HG02943 (cell line): Measurements from ENCODE around the gene CKS1B.

Source experiments
- ATAC-seq: cut with Tn5 transposase; IDR thresholded peaks from one replicate; pipeline ENCODE4 v1.9.1; 2021; ENCODE audit warnings: mild to moderate bottlenecking, low read depth, moderate library complexity; ENCODE audit not compliant: unreplicated experiment

The CKS1B gene

GRCh38 chr1:154974102-154974807 is at the start of gene CKS1B:
CKS1B (plus strand) TSS chr1:154974681; CDS start chr1:154974746, 65 bp downstream.
- peak; percentile 77 for ATAC-seq

GRCh38 chr1:154925335-154926170 is 48.9 kb upstream of the CKS1B start:
- no peak for ATAC-seq

- no peak for ATAC-seq
Observed at GRCh38 chr1:154926201-154926600, 48.3 kb upstream of the CKS1B start.

- no peak for ATAC-seq
Observed at GRCh38 chr1:154931940-154932487, 42.5 kb upstream of the CKS1B start.

DNA sequence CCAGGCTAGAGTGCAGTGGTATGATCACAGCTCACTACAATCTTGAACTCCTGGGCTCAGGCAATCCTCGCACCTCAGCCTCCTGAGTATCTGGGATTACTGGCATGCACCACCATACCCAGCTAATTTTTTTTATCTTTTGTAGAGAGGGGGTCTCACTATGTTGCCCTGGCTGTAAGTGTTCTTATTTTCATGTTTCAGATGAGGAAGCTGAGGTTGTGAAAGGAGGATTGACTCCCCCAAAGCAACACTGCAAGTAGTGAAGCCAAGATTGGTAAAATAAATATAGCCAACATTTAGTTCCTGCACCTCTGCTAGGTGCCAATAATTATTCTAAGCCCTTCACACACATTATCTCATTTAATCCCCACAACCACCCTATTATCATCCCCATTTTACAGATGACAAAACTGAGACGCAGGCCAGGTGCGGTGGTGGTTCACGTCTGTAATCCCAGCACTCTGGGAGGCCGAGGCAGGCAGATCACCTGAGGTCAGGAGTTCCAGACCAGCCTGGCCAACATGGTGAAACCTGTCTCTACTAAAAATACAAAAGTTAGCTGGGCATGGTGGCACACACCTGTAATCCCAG is 40.0 kb upstream of the CKS1B start:
- no peak for ATAC-seq

DNA sequence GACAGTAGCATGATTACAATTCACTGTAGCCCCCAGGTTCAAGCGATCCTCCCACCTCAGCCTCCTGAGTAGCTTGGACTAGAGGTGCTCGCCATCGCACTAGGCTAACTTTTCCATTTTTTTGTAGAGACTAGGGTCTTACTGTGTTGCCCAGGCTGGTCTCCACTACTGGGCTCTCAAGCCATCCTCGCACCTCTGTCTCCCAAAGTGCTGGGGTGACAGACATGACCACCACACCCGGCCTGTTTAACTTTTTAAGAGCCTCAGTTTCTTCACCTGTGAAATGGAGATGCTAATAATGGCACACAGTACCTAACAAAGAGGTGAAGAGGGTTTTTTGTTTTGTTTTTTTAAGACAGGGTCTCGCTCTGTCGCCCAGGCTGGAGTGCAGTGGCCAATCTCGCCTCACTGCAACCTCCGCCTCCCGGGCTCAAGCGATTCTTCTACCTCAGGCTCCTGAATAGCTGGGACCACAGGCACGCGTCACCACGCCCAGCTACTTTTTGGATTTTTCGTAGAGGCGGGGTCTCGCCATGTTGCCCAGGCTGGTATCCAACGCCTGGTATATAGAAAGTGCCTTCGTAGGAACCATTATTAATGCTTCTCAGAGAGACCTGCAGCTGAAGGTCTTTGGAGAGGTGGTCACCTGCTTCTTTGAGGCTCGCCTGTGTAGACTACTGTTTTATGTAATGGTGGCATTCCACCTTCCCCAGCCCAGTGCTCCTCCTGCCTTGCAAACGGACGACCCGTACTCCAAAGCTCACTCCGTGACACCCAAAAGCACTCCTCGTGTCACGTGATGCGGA is 38.5 kb upstream of the CKS1B start:
- no peak for ATAC-seq

- peak; percentile 78 for ATAC-seq
Observed at GRCh38 chr1:154936555-154937084, 37.9 kb upstream of the CKS1B start, which contains the start of gene PMVK. PMVK (minus strand) TSS chr1:154936719; CDS start chr1:154936685, 34 bp downstream.

DNA sequence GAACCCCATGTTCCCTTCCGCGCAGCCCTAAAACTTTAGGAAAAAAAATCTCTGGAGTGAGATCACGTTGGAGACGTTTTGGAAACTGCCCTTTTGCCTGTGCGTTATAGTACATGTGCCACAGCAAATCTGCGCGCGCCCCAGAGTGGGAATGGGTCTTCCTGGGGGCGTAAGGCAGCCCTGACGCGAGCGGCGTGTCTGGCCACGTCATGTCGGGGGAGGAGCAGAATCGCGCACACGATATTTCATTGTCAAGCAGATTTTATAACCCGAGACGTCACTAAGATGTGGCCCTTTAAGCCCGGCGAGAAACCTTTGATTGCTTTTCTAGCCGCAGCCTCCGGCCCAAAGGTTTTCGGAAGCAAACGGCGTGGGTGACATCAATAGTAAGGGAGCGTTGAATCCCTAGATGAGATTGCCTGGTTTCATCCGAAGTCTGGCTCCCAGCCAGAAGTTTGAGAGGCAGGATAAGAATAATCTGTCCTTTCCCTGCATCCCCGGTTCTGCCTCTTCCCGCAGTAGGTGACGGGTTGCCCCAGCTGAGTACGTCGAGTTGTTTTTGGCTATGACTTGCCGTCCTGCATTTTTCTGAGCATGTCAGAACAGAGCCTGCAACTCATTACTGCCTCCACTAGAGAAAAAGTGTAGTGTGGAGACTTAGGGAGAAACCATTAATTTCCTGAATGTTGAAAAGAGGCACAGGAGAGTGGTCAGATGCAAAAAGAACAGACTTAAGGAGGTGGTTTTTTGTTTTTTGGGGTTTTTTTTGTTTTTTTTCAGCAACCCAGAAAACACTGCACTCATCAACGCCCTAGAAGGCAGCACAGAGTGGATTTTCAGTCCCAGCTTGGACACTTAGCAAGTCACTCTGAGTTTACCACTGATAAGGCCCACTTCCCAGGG is 37.1 kb upstream of the CKS1B start:
- ATAC-seq, result peak; percentile 49

DNA sequence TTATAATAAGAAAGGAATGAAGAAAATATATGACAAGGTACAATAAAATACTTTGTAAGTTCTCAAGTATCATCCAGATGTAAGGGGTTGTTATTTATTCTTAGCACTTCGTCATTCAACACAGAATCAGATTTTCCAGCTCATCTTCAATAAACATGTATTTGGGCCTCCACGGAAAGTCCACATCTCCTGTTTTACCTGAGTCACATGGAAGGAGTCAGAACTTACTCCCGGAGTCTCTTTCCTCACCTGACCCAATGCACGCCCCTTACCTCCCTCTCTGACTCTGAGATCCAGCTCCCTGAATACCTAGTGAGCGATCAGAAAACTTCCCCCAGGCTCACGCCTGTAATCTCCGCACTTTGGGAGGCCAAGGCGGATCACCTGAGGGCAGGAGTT is 36.5 kb upstream of the CKS1B start:
- ATAC-seq, result no peak

- no peak for ATAC-seq
Observed at GRCh38 chr1:154938604-154939399, 35.7 kb upstream of the CKS1B start.

GRCh38 chr1:154940213-154940560 is 34.3 kb upstream of the CKS1B start:
- ATAC-seq, result no peak

DNA sequence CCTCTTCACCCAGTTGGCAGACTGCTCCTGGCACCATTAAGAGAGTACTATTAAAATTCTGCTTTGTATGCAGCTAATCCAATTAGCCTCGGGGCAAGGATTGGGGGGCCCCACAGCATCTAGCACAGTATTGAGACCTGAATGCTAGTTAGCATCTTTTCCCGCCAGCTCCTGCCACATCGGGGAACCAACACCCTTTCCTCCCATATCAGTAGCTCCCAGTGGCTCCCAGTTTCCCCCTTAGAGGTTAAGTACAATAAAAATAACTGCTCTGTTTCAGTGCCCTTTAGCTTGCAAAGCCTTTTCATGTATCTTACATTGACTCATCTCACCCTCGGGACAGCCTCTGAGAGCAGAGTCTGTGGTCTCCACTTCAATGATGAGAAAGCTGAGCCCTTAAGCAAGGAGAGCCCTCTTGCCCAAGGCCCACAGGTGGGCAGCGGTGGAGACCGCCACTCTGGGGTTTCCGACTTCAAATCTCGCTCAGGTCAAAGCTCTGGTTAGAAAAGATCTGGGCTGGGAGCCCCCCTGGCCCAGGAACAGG is 33.8 kb upstream of the CKS1B start:
- no peak for ATAC-seq

DNA sequence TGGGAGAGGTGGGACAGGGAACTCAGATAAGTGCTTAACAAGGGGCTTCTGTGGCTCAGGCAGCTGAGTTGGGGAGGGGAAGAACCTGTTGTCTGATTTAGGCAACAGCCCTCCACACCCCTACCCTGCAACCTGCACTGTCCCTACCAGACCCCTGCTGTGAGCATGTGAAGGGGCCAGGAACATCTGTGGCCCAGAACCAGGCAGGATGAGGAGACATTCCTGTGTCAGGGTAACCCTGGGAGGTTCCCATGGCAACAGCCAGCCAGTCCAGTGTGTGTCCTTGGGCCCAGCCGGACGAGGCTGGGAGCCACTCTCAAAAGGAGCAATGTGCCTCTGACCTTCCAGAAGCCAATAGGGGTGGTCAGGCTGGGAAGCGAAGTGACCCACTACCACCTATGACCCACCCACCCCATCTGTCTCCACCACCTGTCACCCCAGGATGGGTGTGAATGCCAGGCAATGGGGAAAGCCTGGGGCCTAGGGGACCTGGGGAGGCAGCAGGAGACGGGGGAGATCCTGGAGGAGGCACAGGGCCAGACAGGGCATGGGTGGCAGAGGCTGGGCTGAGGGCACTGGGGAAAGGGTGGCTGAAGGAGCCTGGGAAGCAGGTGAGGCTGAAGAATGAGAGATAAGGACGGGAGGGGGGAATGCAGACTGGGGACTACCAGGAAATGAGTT is 33.0 kb upstream of the CKS1B start:
- no peak for ATAC-seq

- ATAC-seq, result no peak
Observed at GRCh38 chr1:154943649-154944400, 30.7 kb upstream of the CKS1B start.

DNA sequence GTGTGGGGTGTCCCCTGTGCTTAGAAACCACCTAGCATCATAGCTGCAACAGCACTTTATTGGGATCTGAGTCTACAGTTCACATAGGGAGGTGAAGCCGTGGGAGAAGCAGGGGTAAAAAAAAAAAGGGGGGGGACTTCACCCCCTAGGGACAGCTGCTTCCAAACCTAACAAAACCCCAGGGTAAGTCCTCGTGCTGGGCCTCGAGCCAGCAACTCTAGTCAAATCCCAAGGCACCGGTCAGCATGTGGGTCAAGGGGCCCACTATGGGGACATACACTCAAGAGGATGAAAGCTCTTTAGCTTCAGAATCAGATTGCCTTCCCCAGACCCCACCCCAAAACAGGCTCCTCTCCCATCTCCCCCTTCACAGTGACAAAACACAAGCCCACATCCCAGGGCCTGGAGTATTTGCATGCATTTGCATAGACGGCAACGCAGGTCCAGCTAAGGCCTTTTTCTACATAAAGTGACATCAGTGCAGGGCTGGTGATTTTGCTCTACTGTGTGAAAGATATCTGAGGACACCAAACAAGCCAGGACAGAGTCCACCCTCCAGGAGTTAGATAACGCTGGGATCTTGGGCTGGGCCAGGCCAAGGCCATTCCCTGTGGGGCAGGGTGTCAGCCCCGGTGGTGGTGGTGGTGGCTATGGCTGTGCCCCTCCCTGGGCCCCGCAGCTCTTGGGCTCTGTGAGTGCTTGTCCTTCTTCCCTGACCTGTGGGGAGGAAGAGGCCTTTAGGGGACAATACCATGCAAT is 29.9 kb upstream of the CKS1B start:
- no peak for ATAC-seq
